SW480 (cell line): Measurements from ENCODE around the gene SLC19A1.

Source experiments
- DNase-seq: peaks from one replicate; pipeline ENCODE4 v3.0.0-alpha.2; 2016; ENCODE audit warnings: low spot score

Gene SLC19A1

DNA sequence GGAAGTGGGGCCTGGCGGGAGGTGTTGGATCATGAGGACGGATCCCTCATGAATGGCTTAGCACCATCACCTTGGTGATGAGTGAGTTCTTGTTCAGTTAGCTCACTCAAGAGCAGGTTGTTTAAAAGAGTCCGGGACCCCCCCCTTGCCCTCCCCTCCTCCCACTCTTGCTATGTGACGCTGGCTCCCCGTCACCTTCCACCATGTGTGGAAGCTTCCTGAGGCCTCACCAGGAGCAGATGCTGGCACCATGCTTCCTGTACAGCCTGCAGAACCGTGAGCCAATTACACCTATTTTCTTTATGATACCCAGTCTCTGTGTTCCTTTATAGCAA is 3.0 kb upstream of the SLC19A1 start:
- DNase-seq, result no peak

DNA sequence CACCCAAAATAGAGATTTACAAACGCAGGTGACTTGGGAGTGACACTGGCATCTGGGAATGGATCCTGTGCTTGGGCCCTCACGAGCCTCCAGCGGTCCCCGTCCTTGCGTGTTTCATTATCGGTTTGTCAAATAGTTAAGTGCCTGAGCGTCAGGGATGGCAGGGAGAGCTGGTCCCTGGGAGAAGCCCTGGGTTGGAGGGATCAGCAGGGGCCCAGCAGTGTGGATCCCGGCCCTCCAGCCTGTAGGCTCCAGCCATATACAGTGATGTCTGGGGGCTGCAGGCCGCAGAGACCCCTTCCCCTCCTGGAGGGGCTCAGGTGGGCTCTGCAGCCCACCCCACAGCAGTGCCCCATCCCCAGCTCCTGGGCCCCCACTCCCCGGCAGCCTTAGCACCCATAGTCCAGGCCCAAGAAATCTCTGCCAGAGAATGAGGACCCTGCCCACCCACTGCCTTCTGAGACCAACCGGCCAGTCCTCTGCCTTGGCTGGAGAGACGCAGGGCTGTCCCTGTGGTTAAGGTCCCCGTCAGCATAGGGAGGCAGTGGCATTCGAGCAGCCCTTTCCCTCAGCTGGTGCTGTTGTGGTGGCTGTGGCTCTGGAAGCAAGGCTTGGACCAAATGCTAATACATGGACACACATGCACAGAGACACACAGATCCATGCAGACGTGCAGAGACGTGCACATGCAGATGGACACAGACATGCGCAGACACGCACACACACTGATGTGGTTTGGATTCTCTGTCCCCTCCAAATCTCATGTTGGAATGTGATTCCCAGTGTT is 2.4 kb upstream of the SLC19A1 start:
- no peak for DNase-seq

DNA sequence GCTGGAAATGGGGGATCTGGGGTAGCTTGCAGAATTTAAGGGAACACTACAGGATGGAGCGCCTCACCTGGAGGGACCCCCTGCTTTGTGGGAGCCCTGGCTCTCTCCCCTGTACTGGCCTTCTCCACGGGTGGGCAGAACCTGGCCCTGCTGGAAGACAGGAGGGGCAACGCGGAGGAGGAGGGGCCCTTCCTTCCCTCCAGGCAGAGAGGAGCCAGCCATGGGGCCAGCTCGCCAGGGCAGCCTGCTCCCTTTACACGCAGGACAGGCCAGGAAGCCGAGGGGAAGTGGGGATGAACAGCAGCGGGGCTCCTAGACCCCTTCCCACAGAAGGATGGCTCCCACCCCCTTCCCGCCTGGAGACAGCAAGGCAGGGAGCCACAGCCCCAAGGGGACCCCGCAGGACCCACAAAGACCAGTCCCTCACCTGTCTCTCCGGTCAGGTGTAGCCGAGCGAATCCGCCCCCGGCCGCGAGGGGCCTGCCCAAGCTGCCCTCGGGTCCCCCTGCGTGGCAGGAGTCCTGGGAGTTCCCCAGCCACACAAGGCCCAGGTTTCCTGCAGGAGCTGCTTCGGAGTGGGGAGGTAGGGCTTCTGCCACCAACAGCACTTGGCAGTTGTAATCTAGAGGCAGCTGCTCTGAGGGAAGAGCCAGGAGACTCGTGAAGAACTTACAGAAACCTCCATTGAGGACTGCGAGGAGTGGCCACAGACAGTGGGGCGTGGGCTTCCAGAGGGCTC is 1.6 kb upstream of the SLC19A1 start:
- DNase-seq, result no peak

DNA sequence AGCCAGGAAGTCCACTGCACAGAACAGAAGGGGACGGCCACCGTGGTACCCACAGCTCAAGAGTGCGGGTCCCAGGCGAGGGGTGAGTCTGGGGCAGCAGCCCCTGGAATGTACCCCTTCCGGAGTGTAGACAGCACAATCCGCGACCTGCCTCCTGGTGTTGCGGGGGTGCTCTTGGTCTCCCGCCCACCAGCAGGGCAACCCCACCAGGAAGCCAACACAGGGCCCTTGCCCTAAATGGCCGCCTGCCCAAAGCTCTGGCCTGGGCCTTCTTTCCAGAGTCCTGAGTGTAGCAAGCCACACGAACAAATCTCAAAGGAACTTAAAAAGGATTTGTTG is 1.1 kb upstream of the SLC19A1 start:
- no peak for DNase-seq

DNA sequence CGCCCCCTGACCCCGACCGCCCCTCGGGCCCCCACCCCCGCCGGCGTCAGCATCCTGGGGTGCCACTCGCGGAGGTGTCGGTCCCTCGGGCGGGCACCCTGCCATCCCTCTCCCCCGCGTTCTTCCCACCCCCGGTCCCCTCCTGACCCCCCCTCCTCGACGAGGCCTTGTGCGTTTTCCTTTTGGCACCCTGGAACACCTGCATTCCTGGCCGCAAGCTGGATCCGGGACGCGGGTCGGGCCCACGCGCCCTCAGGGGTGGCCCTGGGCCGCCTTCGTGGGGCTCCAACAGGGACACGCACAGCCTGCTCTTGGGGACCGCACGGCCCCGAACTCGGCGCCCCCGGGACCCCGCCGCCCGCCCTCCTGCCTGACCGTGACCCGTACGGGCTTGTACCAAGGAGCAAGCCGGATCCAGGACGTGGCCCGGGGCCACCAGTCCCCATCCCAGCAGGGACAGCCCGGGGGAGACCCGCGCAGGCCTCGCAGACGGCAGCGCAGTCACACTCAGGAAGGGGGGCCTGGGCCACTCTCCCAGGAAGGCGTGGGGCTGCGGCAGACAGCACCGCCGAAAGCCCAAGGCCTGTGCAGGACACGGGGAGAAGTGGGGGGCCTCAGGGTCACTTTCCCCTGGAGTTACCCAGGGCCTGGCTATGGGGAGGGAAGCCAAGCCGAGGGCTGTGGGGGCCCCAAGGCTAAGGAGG is 579 bp upstream of the SLC19A1 start:
- DNase-seq, result no peak

DNA sequence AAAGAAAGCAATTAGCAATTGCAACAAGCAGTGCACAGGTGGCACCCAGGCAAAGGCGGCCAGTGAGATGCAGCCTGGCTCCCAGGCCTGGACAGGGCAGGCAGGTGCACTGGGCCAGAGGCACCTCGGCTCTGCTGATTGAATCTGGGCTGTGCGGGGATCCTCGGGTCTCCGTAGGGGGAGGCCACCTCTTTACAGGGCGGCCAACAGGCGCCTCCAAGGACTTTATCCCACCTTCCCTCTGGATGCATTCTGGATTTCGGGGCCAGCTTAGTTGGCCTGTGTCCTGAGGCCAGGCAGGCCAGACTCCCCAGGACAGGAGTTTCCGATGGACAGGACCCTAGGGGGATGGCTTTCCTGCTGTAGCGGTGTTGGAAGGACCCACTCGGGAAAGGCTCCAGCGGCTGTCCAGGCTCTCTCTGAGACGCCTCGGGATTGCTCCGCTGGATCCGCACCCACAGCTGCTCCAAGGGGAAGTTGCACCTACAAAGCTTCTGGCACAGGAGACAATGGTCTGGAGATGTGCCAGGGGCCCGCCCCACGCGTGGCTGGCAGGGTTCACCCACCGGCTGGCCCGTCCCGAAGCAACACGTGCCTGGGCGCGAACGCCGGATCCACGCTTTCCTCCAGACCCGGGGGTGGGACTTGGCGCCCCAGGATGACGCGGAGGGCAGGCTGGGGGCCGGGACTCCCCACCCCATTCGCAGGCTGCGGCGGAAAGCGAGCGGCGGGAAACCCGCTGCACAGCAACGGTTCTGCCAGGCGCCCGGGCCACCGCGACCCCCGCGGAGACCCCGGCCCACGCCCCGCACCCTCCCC is 810 bp downstream of the SLC19A1 start:
- peak; percentile 36 for DNase-seq

DNA sequence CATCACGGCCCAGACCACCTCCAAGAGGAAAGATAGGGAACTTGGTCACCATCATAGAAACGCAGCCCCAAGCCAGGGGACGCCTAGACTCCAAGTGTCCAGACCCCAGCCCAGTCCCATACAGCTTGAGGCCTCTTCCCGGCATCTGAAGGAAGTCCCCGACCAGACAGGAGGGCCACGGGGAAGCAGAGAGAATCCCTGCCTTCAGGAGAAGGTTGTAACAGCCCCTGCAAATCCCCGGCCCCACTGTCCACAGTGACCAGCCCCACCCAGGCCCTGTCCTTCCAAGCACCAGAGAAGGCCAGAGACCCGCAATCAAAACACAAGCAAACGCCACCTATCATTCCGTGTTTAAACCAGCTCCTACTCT is 1.7 kb downstream of the SLC19A1 start:
- DNase-seq, result no peak

DNA sequence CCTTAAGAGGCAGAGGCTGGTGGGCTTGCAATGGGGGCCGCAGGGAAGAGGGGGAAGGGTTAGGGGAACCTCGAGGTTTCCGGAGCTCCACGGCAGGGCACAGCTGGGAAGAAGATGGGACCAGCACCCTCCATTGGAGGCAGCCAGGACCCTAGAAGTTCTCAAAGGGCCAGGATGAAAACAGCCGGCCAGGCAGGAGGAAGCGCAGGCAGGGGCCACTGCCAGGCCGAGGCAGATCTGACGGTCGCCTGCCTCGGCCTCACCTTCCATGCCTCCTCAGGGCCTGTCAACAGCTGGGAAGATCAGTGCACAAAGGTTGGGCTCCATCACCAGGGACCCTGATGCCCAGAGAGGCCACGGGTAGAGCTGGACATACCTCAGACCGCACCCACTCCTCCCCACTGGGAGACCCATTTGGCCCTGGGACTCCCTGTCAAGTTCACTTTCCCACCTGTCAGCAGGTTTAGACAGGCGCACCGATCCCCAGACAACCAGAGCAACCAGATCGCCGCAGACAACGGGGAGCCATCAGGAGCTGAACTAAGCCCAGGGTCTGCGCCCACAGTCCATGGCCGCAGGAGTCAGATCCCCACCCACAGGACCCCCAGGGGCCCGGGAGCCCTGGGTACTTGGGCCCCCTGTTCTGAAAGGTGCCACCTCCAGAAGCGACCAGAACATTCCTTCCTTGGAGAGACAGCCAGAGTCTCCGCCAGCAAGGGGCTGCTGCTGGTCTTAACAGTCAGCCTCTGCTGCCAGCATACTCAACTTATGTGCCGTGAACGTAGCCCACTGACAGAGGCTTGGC is 2.2 kb downstream of the SLC19A1 start:
- DNase-seq, result no peak

DNA sequence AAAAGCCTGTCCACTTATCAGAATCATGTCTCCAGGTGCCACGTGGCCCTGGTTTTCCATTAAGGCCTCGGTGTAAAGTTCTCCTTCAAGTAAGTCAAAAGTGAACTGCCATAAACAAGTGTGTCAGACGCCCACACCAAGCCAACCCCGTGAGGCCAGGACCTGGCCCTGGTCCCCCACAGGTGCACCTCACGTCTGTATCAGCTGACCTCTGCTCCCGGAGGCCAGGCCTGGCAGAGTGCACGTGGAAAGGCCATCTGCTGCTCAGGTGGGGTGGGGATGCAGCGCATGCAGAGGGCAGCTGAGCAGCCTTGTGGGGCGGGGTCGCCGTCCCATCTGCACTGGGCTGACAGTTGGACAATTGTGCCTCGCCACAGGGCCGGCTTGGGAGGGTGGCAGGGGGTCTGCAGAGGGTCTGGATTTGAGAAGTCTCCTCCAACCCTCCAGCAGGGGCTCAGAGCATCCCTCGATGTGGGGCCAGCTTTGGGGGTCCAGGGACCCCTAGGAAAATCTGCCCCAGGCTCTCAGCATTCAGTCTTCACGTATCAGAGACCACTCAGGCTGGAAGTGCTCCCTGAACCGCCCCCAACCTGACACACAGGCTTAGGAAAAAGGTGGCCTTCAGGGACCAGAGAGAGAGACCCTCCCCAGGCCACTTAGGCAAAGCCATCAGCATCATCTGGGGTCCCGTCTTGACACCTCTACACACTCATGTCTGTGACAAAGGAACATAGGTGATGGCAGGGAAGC is 3.0 kb downstream of the SLC19A1 start:
- DNase-seq, result no peak

DNA sequence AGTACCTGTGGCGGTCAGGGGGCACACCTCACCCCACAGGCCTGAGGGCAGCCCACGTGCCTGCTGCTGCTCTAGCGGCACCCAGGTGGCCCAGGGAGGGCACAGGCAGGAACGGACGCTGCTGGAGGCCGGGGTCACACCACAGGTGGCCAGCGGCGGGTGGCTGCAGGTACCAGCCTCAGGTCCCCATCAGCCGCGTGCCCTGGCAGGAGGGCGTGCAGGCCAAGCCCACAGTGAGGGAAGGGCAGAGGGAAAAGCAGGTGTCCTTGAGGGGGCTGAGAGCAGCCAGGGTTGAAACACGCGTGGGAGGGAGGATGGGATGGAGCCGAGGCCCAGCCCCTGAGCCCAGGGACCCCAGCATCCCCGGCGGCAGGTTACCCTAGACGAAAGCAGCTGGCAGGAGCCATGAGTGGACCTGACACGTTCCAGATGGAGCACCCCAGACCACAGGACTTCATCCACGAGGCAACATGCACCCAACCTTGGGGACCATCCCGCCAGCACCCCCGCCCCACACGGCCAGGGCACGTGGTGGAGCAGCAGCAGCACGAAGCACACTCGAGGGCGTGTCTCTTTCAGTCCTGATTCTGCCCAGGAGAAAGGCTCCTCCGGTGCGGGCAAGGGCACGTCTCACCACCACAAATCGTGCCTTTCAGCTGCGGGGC is 3.7 kb downstream of the SLC19A1 start:
- no peak for DNase-seq

DNA sequence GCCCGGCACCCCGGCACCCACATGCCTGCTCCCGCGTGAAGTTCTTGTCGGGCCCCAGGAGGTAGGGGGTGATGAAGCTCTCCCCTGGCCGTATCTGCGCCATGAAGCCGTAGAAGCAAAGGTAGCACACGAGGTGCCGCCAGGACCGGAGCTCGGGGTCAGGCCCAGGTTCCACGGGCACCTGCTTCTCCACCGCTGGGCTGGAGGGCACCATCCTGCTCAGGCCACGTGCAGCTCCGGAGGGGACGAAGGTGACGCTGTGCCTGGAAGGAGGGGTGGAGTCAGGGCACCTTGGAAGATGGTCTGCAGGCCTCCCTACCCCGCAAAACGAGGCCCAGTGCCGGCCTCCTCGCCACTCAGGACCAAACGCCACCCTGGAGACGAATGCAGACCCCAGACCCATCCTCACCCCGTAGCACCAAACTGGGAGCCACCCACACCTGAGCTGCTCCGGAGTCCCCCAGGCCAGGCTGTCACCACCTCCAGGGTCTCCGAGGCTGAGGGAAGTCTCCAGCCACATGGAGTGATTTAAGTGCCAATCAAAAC is 4.4 kb downstream of the SLC19A1 start:
- DNase-seq, result no peak

DNA sequence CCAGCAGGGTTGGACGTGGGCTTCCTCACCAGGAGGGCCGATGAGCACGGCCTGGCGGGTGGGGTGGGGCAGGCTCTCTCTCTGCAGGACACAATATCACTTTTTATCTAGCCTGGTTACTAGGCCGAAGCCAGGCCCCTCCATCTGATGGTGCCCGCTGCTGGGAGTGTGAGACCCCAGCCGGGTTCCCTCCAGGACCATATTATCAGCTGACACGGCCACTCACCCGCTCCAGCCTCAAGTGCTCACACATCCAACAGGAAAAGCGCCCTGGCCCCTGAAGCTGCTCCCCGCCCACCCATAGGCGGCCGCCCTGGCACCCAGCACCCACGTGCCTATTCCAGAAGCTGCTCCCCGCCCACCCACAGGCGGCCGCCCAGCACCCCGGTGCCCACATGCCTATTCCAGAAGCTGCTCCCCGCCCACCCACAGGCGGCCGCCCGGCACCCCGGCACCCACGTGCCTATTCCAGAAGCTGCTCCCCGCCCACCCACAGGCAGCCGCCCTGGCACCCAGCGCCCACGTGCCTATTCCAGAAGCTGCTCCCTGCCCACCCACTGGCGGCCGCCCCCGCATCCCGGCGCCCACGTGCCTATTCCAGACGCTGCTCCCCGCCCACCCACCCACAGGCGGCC is 5.0 kb downstream of the SLC19A1 start:
- no peak for DNase-seq

DNA sequence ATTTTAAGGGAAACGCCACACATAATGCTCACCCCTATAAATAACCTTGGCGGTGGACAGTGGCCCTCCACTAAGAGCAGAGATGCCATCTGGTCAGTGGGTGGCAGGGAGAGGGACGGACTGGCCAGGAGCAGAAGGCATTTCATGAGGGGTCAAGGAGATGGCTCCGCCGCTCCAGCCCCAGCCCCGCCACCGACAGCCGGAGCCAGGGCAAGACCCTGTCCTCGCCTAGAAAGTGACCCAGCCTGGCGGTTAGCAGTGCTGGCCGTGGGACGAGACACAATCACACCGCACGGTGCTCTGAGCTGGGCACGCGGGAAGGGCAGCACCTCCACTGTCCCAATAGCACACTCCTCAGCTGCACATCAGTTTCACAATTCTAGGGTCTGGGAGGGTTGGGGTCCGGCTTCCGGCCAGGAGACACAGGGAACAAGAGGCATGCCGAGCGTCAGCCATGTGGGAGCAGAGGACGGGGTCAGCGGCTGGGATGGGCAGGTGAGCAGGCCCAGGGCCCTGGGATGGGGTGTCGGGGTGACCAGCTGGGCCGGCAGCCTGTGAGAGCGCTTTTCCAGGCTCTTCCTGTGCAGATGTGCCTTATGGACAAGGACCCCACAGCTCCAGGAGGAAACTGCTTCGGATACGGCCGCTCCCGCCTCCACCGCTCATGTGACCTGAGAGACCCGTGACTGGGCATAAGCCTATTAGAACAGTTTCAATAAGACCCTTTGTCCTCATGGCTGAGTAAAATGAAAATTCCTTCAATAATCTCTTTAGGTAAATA is 5.7 kb downstream of the SLC19A1 start:
- no peak for DNase-seq

DNA sequence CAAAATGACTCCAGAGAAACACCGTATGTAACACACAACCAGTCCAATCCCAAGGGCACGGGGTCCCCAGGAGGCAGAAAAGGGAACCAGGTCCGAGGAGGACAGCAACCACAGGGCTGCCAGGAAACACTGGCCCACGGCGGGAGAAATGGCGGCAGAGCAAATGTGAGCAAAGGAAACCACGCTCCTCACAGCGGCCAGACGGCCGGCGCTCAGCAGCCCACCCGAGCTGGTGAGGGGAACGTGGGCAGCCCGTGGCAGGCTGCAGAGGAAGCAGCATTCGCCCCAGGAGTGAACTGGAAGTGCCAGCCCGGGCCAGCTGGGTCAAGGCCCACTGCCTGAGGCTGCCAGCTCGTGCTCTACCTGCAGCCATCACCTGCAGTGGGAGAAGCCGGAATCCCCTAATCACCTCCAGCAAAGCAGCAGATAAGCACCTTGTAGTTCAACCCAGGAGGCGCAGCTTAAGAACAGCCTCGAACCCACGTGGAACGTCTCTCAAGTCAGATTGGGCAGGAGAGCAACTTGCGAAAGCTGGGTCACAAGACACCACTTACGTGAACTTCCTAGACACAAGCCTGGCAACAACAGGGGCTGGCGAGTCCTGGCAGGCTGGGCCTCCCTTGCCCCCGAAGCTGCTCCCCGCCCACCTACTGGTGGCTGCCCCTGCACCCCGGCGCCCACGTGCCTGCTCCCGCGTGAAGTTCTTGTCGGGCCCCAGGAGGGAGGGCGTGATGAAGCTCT is 6.7 kb downstream of the SLC19A1 start:
- no peak for DNase-seq

DNA sequence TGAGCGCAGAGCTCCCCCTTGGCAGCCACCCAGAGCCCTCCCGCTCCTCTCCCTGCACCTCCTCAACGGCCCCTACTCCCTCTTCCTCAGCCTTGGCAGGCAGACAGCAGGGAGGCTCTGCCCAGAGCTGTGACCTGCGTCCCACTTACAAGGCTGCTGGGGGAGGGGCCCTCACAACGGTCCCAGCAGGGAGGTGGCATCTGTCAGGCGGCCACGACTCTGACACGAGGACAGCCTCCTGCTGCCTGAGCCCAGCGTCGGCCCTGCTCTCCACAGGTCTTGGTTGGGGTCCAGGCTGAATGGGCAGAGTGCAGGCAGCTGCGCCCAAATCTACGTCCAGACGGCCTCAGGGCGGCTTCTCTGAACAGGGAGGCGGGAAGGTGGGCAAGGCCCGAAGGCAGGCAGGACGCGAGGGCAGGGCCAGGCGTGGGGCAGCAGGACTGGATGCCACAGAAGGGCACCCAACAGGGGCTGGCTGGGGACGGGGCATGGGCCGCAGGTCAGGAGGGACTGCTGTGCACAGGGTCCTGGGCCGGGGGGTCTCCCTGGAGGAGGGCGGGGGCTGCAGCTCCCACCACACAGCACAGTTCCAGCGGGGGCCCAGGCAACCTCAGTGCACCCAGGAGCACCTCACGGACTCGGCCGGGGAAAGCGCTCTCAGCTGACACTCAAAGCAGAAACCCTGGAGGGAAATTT is 7.5 kb downstream of the SLC19A1 start:
- no peak for DNase-seq

DNA sequence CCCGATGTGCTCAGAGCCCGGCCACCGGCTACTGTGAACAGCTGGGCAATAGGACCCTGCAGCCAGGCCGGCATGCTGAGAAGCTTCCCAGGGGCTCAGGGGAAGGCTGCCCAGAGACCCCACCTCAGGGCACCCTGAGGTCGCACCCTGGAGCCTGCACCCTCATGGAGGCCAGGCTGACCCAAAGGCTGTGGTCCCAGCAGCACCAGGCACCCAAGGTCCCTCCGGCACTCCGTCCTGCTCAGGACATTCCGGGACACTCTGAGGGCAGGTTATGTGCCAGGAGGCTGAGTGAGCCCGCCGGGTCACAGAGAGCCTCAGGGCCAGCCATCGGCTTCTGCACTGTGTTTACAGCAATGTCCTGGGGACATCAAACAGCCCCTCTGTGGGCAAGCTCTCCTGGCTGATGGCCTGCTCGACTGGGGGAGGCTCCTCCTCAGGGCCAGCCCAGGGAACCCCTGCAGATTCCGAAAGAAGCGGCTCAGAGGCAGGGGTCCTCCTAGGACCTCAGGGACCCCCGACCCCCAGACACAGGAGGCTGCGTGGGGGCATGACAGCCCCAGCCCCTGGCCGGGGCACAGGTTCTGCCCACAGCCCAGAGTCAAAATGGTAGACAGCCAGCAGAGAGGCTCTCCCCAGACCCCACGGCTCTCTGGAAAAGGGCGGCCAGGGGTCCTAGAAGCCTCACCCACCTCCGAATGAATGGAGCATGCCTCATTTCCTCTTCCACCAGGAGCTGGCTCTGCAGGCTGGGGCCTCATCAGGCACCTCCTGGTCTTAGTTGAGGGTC is 8.2 kb downstream of the SLC19A1 start:
- DNase-seq, result no peak
